ENCODE measurements around the gene ETV3L. TPM values are rescaled to one million over a fixed set of nuclear protein-coding genes. Genes with fewer than 3 reads are reported as not detected.

ETV3L gene
- total and polyA plus RNA-seq, 2 of the 8 experiments (the other 6 are each of a cell fraction or from before 2014, with no cell fraction given) = 0.17 to 0.26 TPM

- no peak for TF ChIP-seq SIX5 (IDR thresholded peaks at IDR 0.05; ENCODE audit: low read depth, low read length)
- no peak for TF ChIP-seq RBBP5 (IDR thresholded peaks at IDR 0.05; ENCODE audit: borderline replicate concordance, low read depth, low read length)
- no peak for TF ChIP-seq BRCA1 (IDR thresholded peaks at IDR 0.05; ENCODE audit: low read depth, low read length)
- no peak for TF ChIP-seq PHF8 (conservative IDR thresholded peaks at IDR 0.05; ENCODE audit: low read depth, low read length)
- TF ChIP-seq CBX8 (IDR thresholded peaks at IDR 0.05; ENCODE audit: borderline replicate concordance, low read depth, low read length) = no peak
- no peak for TF ChIP-seq EP300 (IDR thresholded peaks at IDR 0.05; ENCODE audit: borderline replicate concordance in 1 of 2, low read depth in 2 of 2, low read length in 2 of 2)
- TF ChIP-seq TEAD4 (IDR thresholded peaks at IDR 0.05; ENCODE audit: low read depth, low read length) = no peak
Observed at GRCh38 chr1:157050836-157051235, 48.8 kb downstream of the ETV3L start (continued).
